HG03354 (cell line): ENCODE data around the gene PYGM.

Source experiments
- ATAC-seq: cut with Tn5 transposase; IDR thresholded peaks from one replicate; pipeline ENCODE4 v1.9.1; 2021; ENCODE audit warnings: mild to moderate bottlenecking; ENCODE audit not compliant: unreplicated experiment, poor library complexity, severe bottlenecking

PYGM gene

DNA sequence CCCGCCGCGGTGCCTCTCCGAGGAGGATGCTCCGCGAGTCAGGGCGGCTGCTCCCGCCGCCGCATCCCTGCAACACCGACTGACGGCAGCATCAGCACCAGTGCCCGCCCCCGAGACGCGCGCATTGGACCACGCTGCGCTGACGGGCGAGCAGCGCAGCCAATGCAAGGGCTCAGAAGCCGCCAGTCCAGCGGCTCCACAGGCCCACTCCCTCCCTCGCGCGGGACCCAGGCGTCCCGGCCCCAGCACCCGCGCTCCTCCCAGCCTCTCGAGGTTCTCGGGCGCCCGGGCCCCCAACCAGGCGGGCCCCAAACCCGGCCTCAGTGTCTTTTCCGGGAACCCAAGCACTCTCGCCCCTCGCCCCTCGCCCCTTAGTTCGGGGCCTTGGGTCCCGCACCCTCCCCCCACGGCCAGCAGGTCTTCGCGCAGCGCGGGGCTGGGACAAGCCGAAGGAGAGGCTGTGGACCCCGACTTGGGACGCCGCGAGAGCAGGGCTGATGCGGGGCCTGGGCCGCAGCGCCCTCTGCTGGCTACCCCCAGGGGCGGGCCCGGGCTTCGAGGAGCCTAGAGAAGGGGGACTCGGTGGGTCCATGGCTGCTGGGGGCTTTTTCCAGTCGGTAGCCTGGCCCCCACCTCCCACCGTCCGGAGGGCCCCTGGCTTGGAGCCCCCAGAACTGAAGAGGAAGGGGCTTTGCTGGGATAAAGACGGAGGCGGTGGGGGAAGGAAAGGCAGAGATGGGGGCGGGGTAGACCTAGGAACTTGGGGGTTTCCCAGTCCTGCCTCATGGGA lies 36.5 kb downstream of the PYGM start, which contains the start of gene NRXN2:
Gene NRXN2, minus strand, starts transcription at position 81 of the 790 bp plus-strand sequence. CDS start 9,498 bp downstream, outside the sequence.
- peak; percentile 85 for ATAC-seq

GRCh38 chr11:64722141-64723065 lies 37.4 kb downstream of the PYGM start:
- no peak for ATAC-seq

DNA sequence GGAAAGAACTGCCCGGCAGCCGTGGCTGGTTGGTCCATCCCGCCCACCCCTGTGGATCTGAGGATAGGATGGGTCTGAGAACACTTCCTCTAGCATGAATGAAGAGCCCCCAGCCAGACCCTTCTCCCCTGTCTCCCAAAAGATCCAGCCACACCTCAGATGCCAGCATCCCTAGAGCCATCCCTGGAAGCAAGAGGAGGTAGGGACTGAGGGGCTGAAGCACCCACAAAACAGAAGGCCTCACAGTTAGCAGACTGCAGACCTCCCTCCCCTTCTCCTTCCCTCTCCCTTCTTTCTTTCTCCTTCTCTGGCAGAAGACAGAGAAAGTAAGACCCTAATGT lies 38.4 kb downstream of the PYGM start:
- no peak for ATAC-seq

DNA sequence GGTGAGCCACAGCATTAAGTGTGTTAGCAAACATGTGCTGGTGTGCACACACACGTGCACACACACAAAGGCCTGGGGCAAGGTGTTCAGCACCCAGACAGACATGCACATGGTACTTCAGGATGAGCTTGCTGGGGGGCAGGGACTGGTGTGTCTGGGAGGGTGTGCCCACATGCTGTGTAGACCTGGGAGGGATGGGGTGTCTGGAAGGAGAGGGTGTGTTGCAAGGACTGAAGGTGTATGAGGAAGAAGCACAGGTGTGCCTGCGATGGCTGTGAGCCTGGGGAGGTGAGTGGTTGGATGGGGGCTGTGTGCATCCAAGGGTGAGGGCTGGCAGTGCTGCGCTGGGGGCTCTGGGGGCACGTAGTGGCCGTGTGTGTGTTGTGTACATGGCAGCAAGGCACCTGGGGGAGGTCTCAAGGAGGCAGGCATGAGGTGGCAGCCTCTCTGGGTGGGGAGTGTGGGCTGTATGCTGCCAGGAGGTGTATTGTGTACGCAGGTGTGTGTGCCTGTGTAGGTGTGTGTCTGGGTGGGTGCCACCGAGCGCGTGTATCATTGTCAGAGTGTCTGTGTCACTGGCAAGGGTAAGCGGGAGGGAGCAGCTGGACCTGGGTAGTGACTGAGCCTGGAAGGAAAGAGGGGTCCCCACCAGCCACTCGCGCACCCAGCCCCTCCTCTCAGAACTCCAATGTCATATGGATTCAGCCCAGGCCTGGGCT lies 39.0 kb downstream of the PYGM start:
- ATAC-seq: no peak

DNA sequence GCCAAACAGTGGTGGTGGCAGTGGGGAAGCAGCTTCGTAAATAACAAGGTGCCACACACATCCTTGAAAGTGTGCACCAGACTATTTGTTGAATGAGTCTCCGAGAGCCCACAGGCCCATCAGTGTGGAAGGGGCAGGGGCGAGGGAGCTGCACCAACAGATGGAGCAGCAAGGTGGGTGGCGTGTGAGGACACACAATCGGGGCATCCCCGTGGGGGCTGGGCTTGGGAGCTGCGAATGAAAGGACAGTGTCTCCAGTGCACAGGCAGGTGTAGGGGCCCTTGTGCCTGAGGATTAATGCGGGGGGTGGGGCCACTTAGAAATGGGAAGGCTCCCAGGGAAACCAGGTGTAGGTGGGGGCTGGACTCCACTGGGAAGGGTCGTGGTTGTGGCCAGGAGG lies 39.6 kb downstream of the PYGM start:
- no peak for ATAC-seq

- no peak for ATAC-seq
These were observed 40.4 kb downstream of the PYGM start for GRCh38 chr11:64719406-64719805.

DNA sequence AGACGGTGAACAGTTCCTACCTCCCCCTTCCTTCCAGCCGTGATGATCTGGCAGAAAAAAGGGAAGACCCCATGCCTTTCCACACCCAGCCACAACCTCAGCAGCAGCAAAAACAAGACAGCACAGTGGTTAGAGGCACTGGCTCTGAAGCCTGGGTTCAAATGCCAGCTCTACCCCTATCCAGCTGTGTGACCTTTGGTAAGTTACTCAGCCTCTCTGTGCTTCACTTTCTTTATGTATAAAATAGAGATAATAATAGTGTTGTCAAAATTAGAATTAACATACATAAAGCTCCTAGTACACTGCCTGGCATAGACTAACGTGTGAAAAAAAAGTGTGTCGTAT lies 41.0 kb downstream of the PYGM start:
- no peak for ATAC-seq

DNA sequence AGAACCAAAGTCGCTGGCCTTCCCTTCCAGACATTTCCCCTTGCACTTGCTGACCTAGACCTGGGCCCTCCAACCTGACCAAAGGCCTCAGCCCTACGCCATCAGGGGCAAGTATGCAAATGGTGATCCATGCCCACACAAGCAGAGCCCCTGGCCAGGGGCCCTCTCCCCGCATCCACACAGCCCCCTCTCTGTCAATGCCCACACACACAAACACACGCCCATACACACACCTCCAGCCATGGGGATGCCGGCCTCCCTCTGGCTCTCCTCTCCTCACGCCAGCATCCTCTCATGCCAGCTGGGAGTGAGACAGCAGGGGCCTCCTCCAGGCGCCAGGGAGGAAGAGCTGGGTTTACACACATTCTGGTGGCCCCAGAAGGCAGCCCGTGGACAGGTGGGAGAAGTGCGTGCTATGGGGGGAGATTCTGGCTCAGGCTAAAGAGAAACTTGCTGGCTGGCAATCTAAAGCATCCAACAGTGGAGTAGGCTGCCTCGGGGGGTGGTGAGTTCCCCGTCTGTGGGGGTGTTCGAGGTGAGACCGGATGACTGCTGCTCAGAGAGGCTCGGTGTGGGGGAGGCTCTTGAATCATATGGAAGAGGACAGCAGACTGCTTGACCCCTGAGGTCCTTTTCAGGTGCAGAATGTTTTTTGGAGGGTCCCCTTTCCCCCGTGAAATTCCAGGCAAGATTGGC lies 41.5 kb downstream of the PYGM start:
- no peak for ATAC-seq

DNA sequence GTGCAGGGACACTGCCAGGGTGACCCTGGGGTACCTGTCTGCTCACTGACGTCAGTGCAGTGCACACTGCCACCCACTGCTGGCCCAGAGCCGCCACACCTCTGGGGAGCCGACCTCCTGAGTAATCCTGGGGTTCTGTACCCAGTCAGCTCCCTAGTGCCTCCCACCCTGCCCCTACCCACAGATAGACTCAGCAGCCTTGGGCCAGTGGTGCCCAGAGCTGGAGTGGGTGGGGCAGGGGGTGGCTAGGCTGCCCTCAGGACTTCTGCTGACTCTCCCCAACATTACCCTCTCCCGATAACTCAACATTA lies 42.6 kb downstream of the PYGM start:
- no peak for ATAC-seq

DNA sequence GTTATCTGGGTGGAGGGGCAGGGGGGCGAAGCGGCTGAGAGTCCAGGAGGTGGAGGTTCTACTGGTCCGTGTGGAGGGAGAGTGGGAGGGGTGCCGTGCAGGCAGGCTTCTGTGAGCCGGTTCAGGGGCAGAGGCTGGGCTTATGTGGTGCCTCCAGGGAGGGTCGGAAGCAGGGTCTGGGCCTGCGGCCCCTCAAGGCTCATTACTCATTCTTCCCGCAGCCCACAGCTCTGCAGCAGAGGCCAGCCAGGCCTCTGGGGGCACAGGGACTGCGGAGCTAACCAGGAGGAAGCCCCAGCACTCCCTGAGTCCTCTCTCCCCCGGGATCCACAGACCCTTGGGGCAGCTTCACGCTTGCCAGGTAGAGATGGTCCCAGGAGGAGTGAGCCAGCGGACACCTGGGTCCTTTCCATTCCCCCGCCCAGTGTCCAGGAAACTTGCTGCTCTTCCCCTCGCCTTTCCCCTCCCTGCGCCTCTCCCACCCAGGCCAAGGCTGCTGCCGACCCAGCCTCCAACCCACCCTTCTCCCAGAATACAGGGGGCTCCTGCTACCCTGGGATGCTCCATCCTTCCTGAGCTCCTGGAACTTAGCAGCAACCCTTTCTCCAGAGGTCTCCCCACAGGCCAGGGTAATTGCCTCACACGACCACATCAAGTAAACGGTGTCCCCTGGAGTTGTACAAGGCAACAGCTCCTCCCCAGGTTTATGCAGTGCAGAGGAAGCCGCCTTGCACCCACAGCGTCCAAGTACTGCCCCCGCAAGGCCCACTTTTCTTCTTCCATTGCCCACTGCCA lies 43.1 kb downstream of the PYGM start:
- no peak for ATAC-seq

DNA sequence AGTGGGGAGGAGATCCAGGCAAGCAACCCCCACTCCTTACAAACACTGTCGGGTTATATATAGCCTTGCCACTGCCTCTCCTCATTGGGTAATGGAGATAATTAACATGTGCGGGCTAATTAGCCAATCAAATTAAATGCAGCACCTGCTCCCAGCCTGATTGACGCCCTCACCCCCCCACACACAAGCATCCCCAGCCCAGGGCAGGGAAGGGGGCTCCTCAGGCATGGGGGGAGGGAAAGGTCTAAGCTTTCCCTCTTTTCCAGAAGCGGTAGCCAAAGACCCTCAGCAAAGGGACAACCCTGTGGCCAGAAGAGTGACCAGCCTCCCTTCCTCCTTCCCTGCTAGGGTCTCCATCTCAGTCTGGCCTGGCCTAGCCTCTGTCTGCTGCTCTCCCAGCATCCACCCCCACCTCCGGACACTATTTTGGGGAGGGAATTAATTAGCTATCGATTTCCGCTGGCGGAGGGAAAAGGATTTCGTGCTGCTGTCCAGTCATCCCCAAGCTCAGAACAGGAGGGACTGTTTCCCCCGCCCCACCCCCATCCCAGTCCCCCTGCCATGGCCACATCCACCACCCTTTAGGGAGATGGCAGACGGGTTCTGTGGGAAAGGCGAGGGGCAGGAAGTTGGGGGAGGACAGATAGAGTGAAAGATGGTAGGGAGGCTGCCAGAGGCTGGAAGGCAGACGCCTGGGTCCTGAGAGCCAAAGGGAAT lies 43.9 kb downstream of the PYGM start:
- no peak for ATAC-seq

- ATAC-seq: no peak
These were observed 44.7 kb downstream of the PYGM start for GRCh38 chr11:64715110-64715509.

GRCh38 chr11:64714666-64715065 lies 45.1 kb downstream of the PYGM start:
- ATAC-seq: no peak

DNA sequence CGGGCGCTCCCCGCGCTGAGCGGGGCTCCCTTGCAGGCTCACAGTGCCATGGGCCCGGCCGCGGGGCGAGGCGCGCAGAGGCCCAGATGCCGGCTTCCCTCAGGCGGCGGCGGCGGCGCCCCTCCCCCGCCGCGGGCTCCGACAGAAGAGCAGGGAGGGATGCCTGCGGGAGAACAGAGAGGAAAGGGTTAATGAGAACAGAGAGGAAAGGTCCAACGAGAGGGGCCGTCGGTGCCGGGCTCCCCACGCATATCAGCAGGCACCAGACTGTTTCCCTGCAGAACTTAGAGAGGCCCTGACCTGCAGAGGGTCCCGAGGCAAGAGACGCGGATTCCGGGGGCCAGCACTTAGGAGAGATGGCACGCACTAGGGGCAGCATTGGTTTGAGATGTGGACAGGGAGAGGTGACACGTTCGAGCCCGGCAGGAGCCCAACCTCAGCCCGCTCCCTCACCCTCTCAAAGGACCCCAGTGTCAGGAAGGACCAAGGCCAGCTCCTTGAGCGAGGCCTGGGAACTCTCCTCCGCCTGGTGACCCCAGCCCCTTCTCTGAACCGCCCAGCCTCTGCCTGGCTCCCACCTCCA lies 45.9 kb downstream of the PYGM start:
- ATAC-seq: no peak

DNA sequence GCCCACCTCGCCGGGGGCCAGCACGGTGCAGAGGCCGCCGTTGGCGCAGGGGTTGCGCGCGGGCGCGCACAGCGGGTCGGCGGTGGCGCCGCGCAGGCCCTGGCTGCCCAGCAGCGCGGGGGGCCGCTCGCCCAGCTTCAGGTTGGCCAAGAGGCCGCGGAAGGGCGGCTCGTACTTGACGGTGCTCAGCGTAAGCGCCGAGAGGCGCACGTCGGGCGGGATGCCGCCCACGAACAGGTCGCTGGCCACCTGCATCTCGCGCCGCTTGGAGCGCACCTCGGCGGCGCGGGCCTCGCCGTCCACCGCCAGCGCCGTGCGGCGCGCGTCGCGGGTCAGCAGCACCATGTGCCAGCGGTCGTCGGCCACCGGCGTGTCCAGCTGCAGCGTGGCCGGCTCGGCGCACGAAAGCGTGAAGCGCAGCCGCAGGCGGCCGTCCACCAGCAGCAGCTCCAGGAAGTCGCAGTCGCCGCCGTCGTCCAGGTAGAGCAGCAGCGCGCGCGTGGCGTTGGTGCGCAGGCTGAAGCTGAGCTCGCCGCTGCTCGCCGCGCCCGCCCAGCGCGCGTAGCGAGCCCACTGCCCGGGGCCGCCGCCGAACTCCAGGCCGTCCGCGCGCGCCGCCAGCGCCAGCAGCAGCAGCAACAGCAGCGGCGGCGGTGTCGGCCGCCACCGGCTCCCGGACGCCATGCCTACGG lies 46.6 kb downstream of the PYGM start:
- no peak for ATAC-seq

DNA sequence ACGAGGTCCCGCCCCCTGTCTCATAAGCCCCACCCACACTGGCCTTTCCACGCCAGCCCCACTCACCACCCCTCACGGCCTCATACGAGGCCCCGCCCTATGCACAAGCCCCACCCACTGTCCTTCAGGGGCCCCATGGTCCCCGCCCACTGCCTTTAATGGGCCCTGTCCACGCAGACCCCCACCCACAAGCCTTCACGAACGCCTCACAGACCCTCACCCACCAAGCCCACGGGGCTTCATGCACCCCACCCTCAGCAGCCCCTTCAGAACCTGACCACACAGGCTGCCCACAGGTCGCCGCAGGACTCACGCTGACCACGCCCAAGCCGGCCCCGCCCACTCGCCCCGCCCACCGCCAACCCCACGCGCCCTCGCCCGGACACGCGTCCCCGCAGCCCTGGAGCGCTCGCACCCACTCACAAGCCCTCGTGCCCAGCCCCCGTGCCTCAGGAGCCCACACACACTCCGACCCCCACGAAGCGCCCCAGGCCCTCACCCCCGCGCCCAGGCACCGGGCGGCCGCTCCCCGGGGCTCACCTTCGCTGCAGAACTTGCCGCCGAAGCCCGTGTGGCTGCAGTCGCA lies 47.3 kb downstream of the PYGM start:
- no peak for ATAC-seq

GRCh38 chr11:64711956-64712362 lies 47.8 kb downstream of the PYGM start:
- ATAC-seq: no peak
